IMR-90 (cell line): ENCODE data around the gene FBP1. TPM values are rescaled to one million over a fixed set of nuclear protein-coding genes. Genes with fewer than 3 reads are reported as not detected.

Source experiments
- ATAC-seq: fragments of 200-7000 bp; cut with Tn5 transposase; 2 replicates; pipeline ENCODE4 v1.9.1; 2020; ENCODE audit warnings: low read depth, mild to moderate bottlenecking, moderate library complexity
- BruUV-seq: library from RNA; stranded (reverse); fragments of 400-500 nt; replicated peaks from 2 replicates; lab custom pipeline; 2021; lab: Mats Ljungman, UMichigan
- CTCF ChIA-PET: fragments of 300-600 bp; formaldehyde crosslinking; extraction: SDS; loops from one replicate; lab custom pipeline; 2021; ENCODE audit warnings: antibody characterized with exemption; lab: Yijun Ruan, JAX
- POLR2A ChIA-PET: fragments of 300-600 bp; sonication (Branson Sonifier 250); formaldehyde crosslinking; loops from one replicate; lab custom pipeline; 2022; ENCODE audit warnings: antibody characterized with exemption; ENCODE audit not compliant: unreplicated experiment; lab: Charles Lee
- DNase-seq: peaks from one replicate; pipeline ENCODE4 v3.0.0; 2013
- H2AFZ ChIP-seq: replicated peaks from 2 replicates; pipeline ENCODE3; 2013; ENCODE audit warnings: low read length, mild to moderate bottlenecking; ENCODE audit not compliant: poor library complexity
- H2AK5ac ChIP-seq: 2 replicates; pipeline ENCODE4 v1.6.1; 2013; ENCODE audit warnings: low read depth, low read length, inconsistent platforms
- H2AK9ac ChIP-seq: replicated peaks from 2 replicates; pipeline ENCODE3; 2013; ENCODE audit warnings: mild to moderate bottlenecking, low read depth, low read length, moderate library complexity; ENCODE audit not compliant: poor library complexity
- H2BK120ac ChIP-seq: 2 replicates; pipeline ENCODE4 v1.6.1; 2013; ENCODE audit warnings: low read depth, low read length, inconsistent platforms
- H2BK15ac ChIP-seq: 3 replicates; pipeline ENCODE4 v1.6.1; 2013; ENCODE audit warnings: low read depth, low read length, inconsistent platforms
- H2BK20ac ChIP-seq: 2 replicates; pipeline ENCODE4 v1.6.1; 2013; ENCODE audit warnings: low read depth, mild to moderate bottlenecking, inconsistent platforms, low read length, moderate library complexity
- H2BK5ac ChIP-seq: 2 replicates; pipeline ENCODE4 v1.6.1; 2013; ENCODE audit warnings: mild to moderate bottlenecking, low read depth, low read length, inconsistent platforms; ENCODE audit not compliant: poor library complexity, severe bottlenecking
- H3K14ac ChIP-seq: replicated peaks from 2 replicates; pipeline ENCODE4 v1.6.1; 2013; ENCODE audit warnings: low read depth, low read length, inconsistent platforms
- H3K18ac ChIP-seq: 2 replicates; pipeline ENCODE4 v1.6.1; 2013; ENCODE audit warnings: low read depth, low read length, control low read depth
- H3K23ac ChIP-seq: 2 replicates; pipeline ENCODE4 v1.6.1; 2013; ENCODE audit warnings: low read depth, low read length, inconsistent platforms
- H3K27ac ChIP-seq: 2 replicates; pipeline ENCODE4 v1.5.1; 2013; ENCODE audit warnings: mild to moderate bottlenecking, control low read depth, low read length; ENCODE audit not compliant: insufficient read depth
- H3K27me3 ChIP-seq: 2 replicates; pipeline ENCODE4 v1.6.1; 2013; ENCODE audit warnings: low read length; ENCODE audit not compliant: control insufficient read depth, insufficient read depth
- H3K36me3 ChIP-seq: 2 replicates; pipeline ENCODE4 v1.6.1; 2013; ENCODE audit warnings: low read length, mixed read lengths; ENCODE audit not compliant: control insufficient read depth, insufficient read depth
- H3K4ac ChIP-seq: 2 replicates; pipeline ENCODE4 v1.6.1; 2013; ENCODE audit warnings: low read depth, low read length, inconsistent platforms
- H3K4me1 ChIP-seq: 2 replicates; pipeline ENCODE4 v1.6.1; 2013; ENCODE audit warnings: low read length, mixed read lengths; ENCODE audit not compliant: control insufficient read depth, insufficient read depth
- H3K4me2 ChIP-seq: 2 replicates; pipeline ENCODE4 v1.6.1; 2013; ENCODE audit warnings: low read depth, mild to moderate bottlenecking, control low read depth, low read length, moderate library complexity
- H3K4me3 ChIP-seq: 2 replicates; pipeline ENCODE4 v1.5.1; 2013; ENCODE audit warnings: low read depth, mild to moderate bottlenecking, control low read depth, low read length, moderate library complexity; ENCODE audit not compliant: insufficient read depth
- H3K56ac ChIP-seq: 2 replicates; pipeline ENCODE4 v1.6.1; 2013; ENCODE audit warnings: low read length, inconsistent platforms; ENCODE audit not compliant: insufficient read depth; ENCODE audit errors: extremely low read depth
- H3K79me1 ChIP-seq, 2 experiments: 2 replicates each; pipeline ENCODE4 v1.6.1; 2013; ENCODE audit warnings: low read length in 2 of 2, inconsistent platforms in 1 of 2, low read depth in 1 of 2
- H3K9ac ChIP-seq: 2 replicates; pipeline ENCODE4 v1.6.1; 2013; ENCODE audit warnings: low read depth, low read length, control low read depth
- H3K9me1 ChIP-seq: 2 replicates; pipeline ENCODE4 v1.6.1; 2013; ENCODE audit warnings: low read length, inconsistent platforms; ENCODE audit not compliant: insufficient read depth
- H3K9me3 ChIP-seq: 2 replicates; pipeline ENCODE4 v1.6.1; 2013; ENCODE audit warnings: low read length; ENCODE audit not compliant: control insufficient read depth, insufficient read depth
- H4K20me1 ChIP-seq: 2 replicates; pipeline ENCODE4 v1.6.1; 2013; ENCODE audit warnings: low read length, inconsistent platforms; ENCODE audit not compliant: insufficient read depth
- H4K5ac ChIP-seq: 2 replicates; pipeline ENCODE4 v1.6.1; 2013; ENCODE audit warnings: mild to moderate bottlenecking, low read depth, low read length, control low read depth
- H4K8ac ChIP-seq, 2 experiments: 2 replicates each; pipeline ENCODE4 v1.6.1; 2013; ENCODE audit warnings: low read depth in 2 of 2, low read length in 2 of 2, control low read depth in 1 of 2, inconsistent platforms in 1 of 2
- H4K91ac ChIP-seq: 2 replicates; pipeline ENCODE4 v1.6.1; 2013; ENCODE audit warnings: low read depth, low read length, inconsistent platforms; ENCODE audit not compliant: insufficient read depth
- BHLHE40 ChIP-seq: fragments of 150-350 bp; IDR thresholded peaks from 2 replicates; pipeline ENCODE4 v1.6.1; 2016; ENCODE audit warnings: mild to moderate bottlenecking, low read depth, low read length
- CEBPB ChIP-seq: IDR thresholded peaks from 2 replicates; pipeline ENCODE4 v1.6.1; 2012; ENCODE audit warnings: low read depth, low read length, improper control_type of control experiment
- CTCF ChIP-seq: conservative IDR thresholded peaks from 2 replicates; pipeline ENCODE4 v1.5.1; 2012; ENCODE audit warnings: mild to moderate bottlenecking, low read depth, low read length, improper control_type of control experiment
- FOS ChIP-seq: fragments of 150-350 bp; IDR thresholded peaks from 2 replicates; pipeline ENCODE4 v1.6.1; 2016; ENCODE audit warnings: low read depth, low read length
- MAFK ChIP-seq: IDR thresholded peaks from 2 replicates; pipeline ENCODE4 v1.6.1; 2012; ENCODE audit warnings: low read depth, low read length, improper control_type of control experiment
- MAZ ChIP-seq: IDR thresholded peaks from 2 replicates; pipeline ENCODE4 v1.6.1; 2012; ENCODE audit warnings: low read depth, mild to moderate bottlenecking, low read length, improper control_type of control experiment, moderate library complexity, borderline replicate concordance
- MXI1 ChIP-seq: IDR thresholded peaks from 2 replicates; pipeline ENCODE4 v1.6.1; 2012; ENCODE audit warnings: low read depth, mild to moderate bottlenecking, low read length, moderate library complexity, borderline replicate concordance
- NFE2L2 ChIP-seq: fragments of 150-350 bp; IDR thresholded peaks from 2 replicates; pipeline ENCODE4 v1.6.1; 2016; ENCODE audit warnings: low read depth, mild to moderate bottlenecking, low read length
- POLR2A ChIP-seq: IDR thresholded peaks from 2 replicates; pipeline ENCODE4 v1.6.1; 2012; ENCODE audit warnings: mild to moderate bottlenecking, low read depth, low read length
- RAD21 ChIP-seq: IDR thresholded peaks from 2 replicates; pipeline ENCODE4 v1.6.1; 2012; ENCODE audit warnings: low read length, improper control_type of control experiment
- RCOR1 ChIP-seq: IDR thresholded peaks from 2 replicates; pipeline ENCODE4 v1.6.1; 2012; ENCODE audit warnings: mild to moderate bottlenecking, low read length, improper control_type of control experiment; ENCODE audit not compliant: insufficient replicate concordance
- RFX5 ChIP-seq: IDR thresholded peaks from 2 replicates; pipeline ENCODE4 v1.8.0; 2012; ENCODE audit warnings: low read depth, mild to moderate bottlenecking, low read length, moderate library complexity
- SMC3 ChIP-seq: fragments of 150-350 bp; IDR thresholded peaks from 2 replicates; pipeline ENCODE4 v1.6.1; 2016; ENCODE audit warnings: low read depth, mild to moderate bottlenecking, antibody characterized with exemption, low read length, moderate library complexity
- WGBS, 2 experiments: methylation state at CpG; one replicate each; pipeline versions ENCODE4 v1.1.5 to v1.1.7; 2013; ENCODE audit warnings: missing lambda C conversion rate in 2 of 2; ENCODE audit not compliant: insufficient read length in 1 of 2; ENCODE audit errors: extremely low coverage in 2 of 2; 5-methylcytosine and 5-hydroxymethylcytosine counted together
- dilution Hi-C: fragments of 300-500 bp; cut with HindIII; formaldehyde crosslinking; loops from one replicate; pipeline ENCODE4 v1.14.3; 2018; ENCODE audit warnings: low sequenced_read_pairs; ENCODE audit not compliant: unreplicated experiment
- in situ Hi-C: fragments of 300-500 bp; cut with MboI; formaldehyde crosslinking; loops from 3 replicates; pipeline ENCODE4 v1.14.3; 2019; ENCODE audit warnings: low sequenced_read_pairs, inconsistent platforms, mixed read lengths
- intact Hi-C: fragments of 100-400 bp; cut with micrococcal nuclease; formaldehyde crosslinking; loops from 2 replicates; pipeline ENCODE4 v1.10.0; 2022
- polyA plus RNA-seq, 3 experiments: library from polyadenylated mRNA; depleted of rRNA; stranded (reverse); fragments of >200 nt; gene quantifications; 2 replicates each; pipeline ENCODE4 v1.2.3, GENCODE V29; 2012; ENCODE audit warnings: low replicate concordance in 1 of 3
- total RNA-seq: library from RNA; depleted of rRNA; stranded (reverse); fragments of >200 nt; gene quantifications from 2 replicates; pipeline ENCODE4 v1.2.3, GENCODE V29; 2012
- TF ChIP-seq, protein P1 (sequence below): fragments of 150-350 bp; IDR thresholded peaks from 2 replicates; pipeline ENCODE4 v1.6.1; 2016; ENCODE audit warnings: low read depth, mild to moderate bottlenecking, low read length, moderate library complexity, borderline replicate concordance
- TF ChIP-seq, protein P2 (sequence below): fragments of 150-350 bp; IDR thresholded peaks from 2 replicates; pipeline ENCODE4 v1.6.1; 2017; ENCODE audit warnings: mild to moderate bottlenecking, antibody characterized with exemption, low read length, low read depth

Gene FBP1
- total and polyA plus RNA-seq, 2 of the 4 experiments (the other 2 are of a cell fraction): not detected

DNA sequence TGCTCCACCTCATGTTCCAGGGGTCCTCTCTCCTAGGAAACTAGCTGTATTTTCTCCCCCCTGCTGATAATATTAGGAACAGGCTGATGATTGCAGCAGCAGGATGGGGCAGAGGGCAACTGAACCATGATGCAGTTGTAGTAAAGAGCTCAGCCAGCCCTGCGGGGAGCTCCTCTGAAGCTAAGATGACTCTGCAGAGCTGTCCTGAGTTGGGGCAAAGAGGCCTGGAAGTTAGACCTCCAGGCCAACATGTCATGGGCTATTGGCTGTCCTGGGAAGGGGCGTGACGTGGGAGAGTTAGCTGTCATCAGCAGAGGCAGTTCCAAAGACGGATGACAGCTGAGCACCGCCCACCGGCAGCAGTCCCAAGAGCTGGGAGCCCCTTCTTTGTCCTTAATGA lies 6.6 kb upstream of the FBP1 start:
- Histone ChIP-seq H2AK9ac (no peak overlapping the region), H3K9me1 (0 out of 2 replicates have a peak, but pooled peaks cover 3% of the 10 kb centered on the region), H4K91ac (no peak overlapping the region), H4K5ac (no peak overlapping the region), H2AK5ac (no peak overlapping the region), H3K56ac (no peak overlapping the region), H2BK120ac (no peak overlapping the region), H4K8ac (no peak overlapping the region), H4K20me1 (no peaks in the 10 kb centered on the region), H2BK20ac (no peak overlapping the region), H3K9me3 (no peaks in the 10 kb centered on the region), H3K4me2 (no peak overlapping the region), H2BK5ac (no peak overlapping the region), H3K23ac (no peak overlapping the region), H3K27me3 (peaks cover 13% of the 10 kb centered on the region), H3K36me3 (no peaks in the 10 kb centered on the region), H3K14ac (no peak overlapping the region), H3K79me1 (no peaks in the 10 kb centered on the region), H3K18ac (no peak overlapping the region), H3K9ac (no peak overlapping the region), H2BK15ac (no peak overlapping the region), H3K4me3 (no peak overlapping the region), H3K4me1 (no peaks in the 10 kb centered on the region), H2AFZ (no peak overlapping the region), H3K4ac (no peak overlapping the region), H3K27ac (no peak overlapping the region)
- in situ Hi-C loops (no loop called here), intact Hi-C loops (no loop called here), dilution Hi-C loops (no loop called here)
- ChIA-PET CTCF (interaction anchor here (0.6 kb wide), 1 partner anchor 21 kb away, joined by 4 read pairs; no protein-coding TSS in a partner anchor), POLR2A (no interaction called here)
- TF ChIP-seq POLR2A (no peak), MAFK (no peak), NFE2L2 (no peak), CTCF (no peak), RFX5 (no peak), SMC3 (no peak), CEBPB (no peak), FOS (no peak), RAD21 (no peak), BHLHE40 (no peak), MAZ (no peak), RCOR1 (no peak), MXI1 (no peak)
- TF ChIP-seq, protein P1, sequence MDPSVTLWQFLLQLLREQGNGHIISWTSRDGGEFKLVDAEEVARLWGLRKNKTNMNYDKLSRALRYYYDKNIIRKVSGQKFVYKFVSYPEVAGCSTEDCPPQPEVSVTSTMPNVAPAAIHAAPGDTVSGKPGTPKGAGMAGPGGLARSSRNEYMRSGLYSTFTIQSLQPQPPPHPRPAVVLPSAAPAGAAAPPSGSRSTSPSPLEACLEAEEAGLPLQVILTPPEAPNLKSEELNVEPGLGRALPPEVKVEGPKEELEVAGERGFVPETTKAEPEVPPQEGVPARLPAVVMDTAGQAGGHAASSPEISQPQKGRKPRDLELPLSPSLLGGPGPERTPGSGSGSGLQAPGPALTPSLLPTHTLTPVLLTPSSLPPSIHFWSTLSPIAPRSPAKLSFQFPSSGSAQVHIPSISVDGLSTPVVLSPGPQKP: no peak
- TF ChIP-seq, protein P2, sequence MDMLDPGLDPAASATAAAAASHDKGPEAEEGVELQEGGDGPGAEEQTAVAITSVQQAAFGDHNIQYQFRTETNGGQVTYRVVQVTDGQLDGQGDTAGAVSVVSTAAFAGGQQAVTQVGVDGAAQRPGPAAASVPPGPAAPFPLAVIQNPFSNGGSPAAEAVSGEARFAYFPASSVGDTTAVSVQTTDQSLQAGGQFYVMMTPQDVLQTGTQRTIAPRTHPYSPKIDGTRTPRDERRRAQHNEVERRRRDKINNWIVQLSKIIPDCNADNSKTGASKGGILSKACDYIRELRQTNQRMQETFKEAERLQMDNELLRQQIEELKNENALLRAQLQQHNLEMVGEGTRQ: no peak
- ATAC-seq: no peak
- no peak for DNase-seq
- WGBS, 2 experiments: 0% methylated on average over 1 of the region's 6 CpGs; no CpG with 5 or more reads in 1 of the 2 experiments
- no TSS peak for BruUV-seq
